ENCODE data around the gene MMP23B. TPM values are rescaled to one million over a fixed set of nuclear protein-coding genes. Genes with fewer than 3 reads are reported as not detected.
"Not testable (repeated sequence)": the region's sequence is repeated elsewhere in the genome, so short reads cannot be mapped to it uniquely, and the experiment has no call there.

MMP23B gene
- 10 to 100 TPM; 15.0 to 36.3 (median 35.3) TPM for polyA plus RNA-seq (ENCODE audit: insufficient read length in 3 of 3)
- long read RNA-seq, donor 1, transcript MMP23B-201 (8 exons, 1,326 nt): major isoform, 7 of 12 reads
- long read RNA-seq, donor 1, partial matches to known transcripts: 0 of 12 reads
- long read RNA-seq, donor 1, other reads (novel, unspliced or antisense): 0 of 12 reads
- long read RNA-seq, donor 2, transcript MMP23B-201 (8 exons, 1,326 nt): major isoform, 11 of 13 reads
- long read RNA-seq, donor 2, partial matches to known transcripts: 0 of 13 reads
- long read RNA-seq, donor 2, other reads (novel, unspliced or antisense): 0 of 13 reads
- long read RNA-seq, donor 3, transcript MMP23B-201 (8 exons, 1,326 nt): major isoform, 19 of 27 reads
- long read RNA-seq, donor 3, partial matches to known transcripts: 0 of 27 reads
- long read RNA-seq, donor 3, other reads (novel, unspliced or antisense): 0 of 27 reads
- long read RNA-seq, donor 4, transcript MMP23B-202 (7 exons, 1,309 nt): minor isoform, 5 of 15 reads
- long read RNA-seq, donor 4, transcript MMP23B-201 (8 exons, 1,326 nt): major isoform, 10 of 15 reads
- long read RNA-seq, donor 4, partial matches to known transcripts: 0 of 15 reads
- long read RNA-seq, donor 4, other reads (novel, unspliced or antisense): 0 of 15 reads
- long read RNA-seq, donor 5: 0 reads
- long read RNA-seq, donor 6, transcript MMP23B-201 (8 exons, 1,326 nt): major isoform, 11 of 19 reads
- long read RNA-seq, donor 6, transcript MMP23B-202 (7 exons, 1,309 nt): minor isoform, 6 of 19 reads
- long read RNA-seq, donor 6, partial matches to known transcripts: 0 of 19 reads
- long read RNA-seq, donor 6, other reads (novel, unspliced or antisense): 0 of 19 reads
- long read RNA-seq, donor 7, transcript MMP23B-201 (8 exons, 1,326 nt): major isoform, 10 of 16 reads
- long read RNA-seq, donor 7, partial matches to known transcripts: 0 of 16 reads
- long read RNA-seq, donor 7, other reads (novel, unspliced or antisense): 0 of 16 reads
- long read RNA-seq, donor 8, transcript MMP23B-201 (8 exons, 1,326 nt): major isoform, 18 of 168 reads
- long read RNA-seq, donor 8, transcript MMP23B-202 (7 exons, 1,309 nt): minor isoform, 5 of 168 reads
- long read RNA-seq, donor 8, partial matches to known transcripts: 142 of 168 reads
- long read RNA-seq, donor 8, other reads (novel, unspliced or antisense): 0 of 168 reads
- long read RNA-seq, donor 9, transcript MMP23B-201 (8 exons, 1,326 nt): major isoform, 10 of 16 reads
- long read RNA-seq, donor 9, partial matches to known transcripts: 0 of 16 reads
- long read RNA-seq, donor 9, other reads (novel, unspliced or antisense): 0 of 16 reads
- long read RNA-seq, donor 10, transcript MMP23B-201 (8 exons, 1,326 nt): major isoform, 6 of 8 reads
- long read RNA-seq, donor 10, partial matches to known transcripts: 0 of 8 reads
- long read RNA-seq, donor 10, other reads (novel, unspliced or antisense): 0 of 8 reads
- long read RNA-seq, donor 11, transcript MMP23B-201 (8 exons, 1,326 nt): major isoform, 10 of 56 reads
- long read RNA-seq, donor 11, partial matches to known transcripts: 44 of 56 reads
- long read RNA-seq, donor 11, other reads (novel, unspliced or antisense): 0 of 56 reads
- long read RNA-seq, donor 12, transcript MMP23B-201 (8 exons, 1,326 nt): major isoform, 5 of 9 reads
- long read RNA-seq, donor 12, partial matches to known transcripts: 0 of 9 reads
- long read RNA-seq, donor 12, other reads (novel, unspliced or antisense): 0 of 9 reads
- long read RNA-seq, donor 13, transcript MMP23B-201 (8 exons, 1,326 nt): major isoform, 22 of 35 reads
- long read RNA-seq, donor 13, transcript MMP23B-202 (7 exons, 1,309 nt): minor isoform, 8 of 35 reads
- long read RNA-seq, donor 13, partial matches to known transcripts: 0 of 35 reads
- long read RNA-seq, donor 13, other reads (novel, unspliced or antisense): 0 of 35 reads
- long read RNA-seq, donor 14, transcript MMP23B-201 (8 exons, 1,326 nt): major isoform, 16 of 23 reads
- long read RNA-seq, donor 14, partial matches to known transcripts: 0 of 23 reads
- long read RNA-seq, donor 14, other reads (novel, unspliced or antisense): 5 of 23 reads
- long read RNA-seq, donor 15, transcript MMP23B-201 (8 exons, 1,326 nt): major isoform, 7 of 10 reads
- long read RNA-seq, donor 15, partial matches to known transcripts: 0 of 10 reads
- long read RNA-seq, donor 15, other reads (novel, unspliced or antisense): 0 of 10 reads
- long read RNA-seq, donor 16, transcript MMP23B-202 (7 exons, 1,309 nt): minor isoform, 9 of 47 reads
- long read RNA-seq, donor 16, transcript MMP23B-201 (8 exons, 1,326 nt): major isoform, 33 of 47 reads
- long read RNA-seq, donor 16, partial matches to known transcripts: 0 of 47 reads
- long read RNA-seq, donor 16, other reads (novel, unspliced or antisense): 0 of 47 reads

DNA sequence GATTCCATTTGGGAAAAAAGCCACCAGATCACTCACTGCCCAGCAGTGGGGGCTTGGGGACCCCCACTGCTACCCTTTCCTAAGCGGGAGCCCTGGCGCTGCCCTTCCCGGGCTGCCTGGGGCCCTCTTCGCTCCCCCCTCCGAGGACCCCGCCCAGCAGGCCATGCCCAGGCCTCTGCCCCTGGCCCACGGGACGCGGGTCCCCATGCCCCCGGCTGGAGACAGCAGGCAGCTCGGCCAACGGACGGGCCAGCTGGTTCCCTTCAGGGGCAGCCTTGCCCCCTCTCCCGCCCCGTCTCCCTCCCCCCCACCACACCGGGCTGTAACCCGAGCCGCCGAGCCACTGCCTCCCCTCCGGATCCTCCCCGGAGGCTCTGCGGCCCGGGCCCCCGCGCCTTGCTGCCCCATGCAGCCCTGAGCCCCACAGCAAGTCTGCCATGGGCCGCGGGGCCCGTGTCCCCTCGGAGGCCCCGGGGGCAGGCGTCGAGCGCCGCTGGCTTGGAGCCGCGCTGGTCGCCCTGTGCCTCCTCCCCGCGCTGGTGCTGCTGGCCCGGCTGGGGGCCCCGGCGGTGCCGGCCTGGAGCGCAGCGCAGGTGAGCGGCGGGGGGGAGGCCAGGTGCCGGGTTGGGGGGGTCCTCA, at the start of gene MMP23B:
TSS of gene MMP23B (plus strand) at position 392 of the 639 bp plus-strand sequence. CDS start at position 438, 46 bp downstream.
- DNase-seq (ENCODE audit: extremely low read depth in 1 of 11, low read depth in 9 of 11, low spot score in 4 of 11): peak in 6 of 11 donors; percentile 32 to 67 (median 64)

DNA sequence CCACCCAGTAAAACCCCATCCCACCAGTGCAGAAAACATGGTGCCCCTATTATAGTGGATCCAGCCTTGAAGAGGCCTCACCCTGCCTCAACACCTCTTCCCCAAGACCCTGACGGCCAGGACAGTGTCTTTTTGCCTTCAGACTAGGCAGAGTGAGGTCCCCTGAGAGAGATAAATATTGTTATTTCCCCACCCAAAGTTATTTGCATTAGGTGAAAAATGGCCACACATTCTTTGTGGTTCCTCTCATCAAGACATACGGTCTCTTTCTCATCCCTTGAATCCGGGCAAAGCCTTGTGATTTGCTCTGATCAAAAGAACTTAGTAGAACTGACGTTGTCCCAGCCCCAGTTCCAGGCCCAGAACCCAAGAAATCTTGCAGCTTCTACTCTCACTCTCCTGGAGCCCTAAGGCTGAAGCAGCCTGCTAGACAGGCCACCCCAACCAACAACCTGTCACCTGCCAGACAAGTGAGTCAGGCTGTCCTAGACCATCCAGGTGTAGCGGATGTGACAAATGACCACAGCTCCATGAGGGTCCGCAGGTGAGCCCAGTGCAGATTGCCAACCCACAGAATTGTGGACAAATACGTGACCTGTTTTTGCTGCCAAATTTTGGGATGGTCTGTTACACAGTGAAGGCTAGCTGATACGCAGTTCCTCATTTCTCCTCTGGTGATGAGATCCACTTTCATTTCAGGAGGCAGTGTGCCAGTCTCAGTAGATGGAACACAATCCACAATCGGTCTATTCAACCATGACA, 49.2 kb upstream of the MMP23B start:
- no peak for DNase-seq (ENCODE audit: extremely low read depth in 1 of 11, low read depth in 9 of 11, low spot score in 4 of 11)

- no peak for DNase-seq (ENCODE audit: extremely low read depth in 1 of 11, low read depth in 9 of 11, low spot score in 4 of 11)
Measured at GRCh38 chr1:1583347-1584010, 48.5 kb upstream of the MMP23B start.

GRCh38 chr1:1591452-1591851, 40.5 kb upstream of the MMP23B start:
- DNase-seq (ENCODE audit: extremely low read depth in 1 of 11, low read depth in 9 of 11, low spot score in 4 of 11): no peak

DNA sequence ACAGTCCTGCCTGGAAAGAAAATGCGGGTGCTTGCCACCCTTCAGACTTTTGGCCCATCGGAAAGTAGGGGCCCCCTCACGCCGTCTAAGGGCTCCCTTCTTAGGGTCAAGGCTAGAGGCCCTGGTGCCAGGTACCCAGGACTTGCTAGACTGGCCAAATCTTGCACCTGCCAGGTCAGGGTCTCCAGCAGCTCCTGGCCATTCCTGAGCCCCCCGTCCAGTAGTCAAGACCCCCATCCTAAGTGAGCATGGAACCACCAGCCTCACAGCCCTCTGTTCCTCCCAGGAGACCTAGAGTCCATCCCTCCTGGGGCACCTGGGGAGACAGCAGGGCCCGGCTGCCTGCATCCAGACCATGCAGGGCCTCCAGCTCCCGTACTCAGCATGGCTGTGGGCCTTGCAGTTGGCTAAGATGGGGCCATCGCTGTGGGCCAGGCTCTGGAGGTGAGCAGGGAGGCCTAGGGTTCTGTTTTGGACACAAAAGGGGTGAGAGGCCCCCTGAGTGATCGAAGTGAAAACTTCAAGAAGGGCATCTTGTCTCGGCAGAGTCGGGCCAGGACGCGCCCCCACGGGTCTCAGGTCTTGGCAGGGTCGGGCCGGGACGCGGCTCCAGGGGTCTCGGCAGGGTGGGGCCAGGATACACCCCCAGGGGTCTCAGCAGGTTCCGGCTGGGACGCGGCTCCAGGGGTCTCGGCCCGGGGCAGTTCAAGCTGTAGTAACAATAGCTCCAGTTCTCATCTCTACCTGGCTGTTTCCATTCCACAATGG, 38.0 kb upstream of the MMP23B start:
- no peak for DNase-seq (ENCODE audit: extremely low read depth in 1 of 11, low read depth in 9 of 11, low spot score in 4 of 11)

- no peak for DNase-seq (ENCODE audit: extremely low read depth in 1 of 11, low read depth in 9 of 11, low spot score in 4 of 11)
Measured at GRCh38 chr1:1594602-1595260, 37.2 kb upstream of the MMP23B start.

GRCh38 chr1:1595341-1595740, 36.6 kb upstream of the MMP23B start:
- not testable (repeated sequence) for DNase-seq (ENCODE audit: extremely low read depth in 1 of 11, low read depth in 9 of 11, low spot score in 4 of 11)

DNA sequence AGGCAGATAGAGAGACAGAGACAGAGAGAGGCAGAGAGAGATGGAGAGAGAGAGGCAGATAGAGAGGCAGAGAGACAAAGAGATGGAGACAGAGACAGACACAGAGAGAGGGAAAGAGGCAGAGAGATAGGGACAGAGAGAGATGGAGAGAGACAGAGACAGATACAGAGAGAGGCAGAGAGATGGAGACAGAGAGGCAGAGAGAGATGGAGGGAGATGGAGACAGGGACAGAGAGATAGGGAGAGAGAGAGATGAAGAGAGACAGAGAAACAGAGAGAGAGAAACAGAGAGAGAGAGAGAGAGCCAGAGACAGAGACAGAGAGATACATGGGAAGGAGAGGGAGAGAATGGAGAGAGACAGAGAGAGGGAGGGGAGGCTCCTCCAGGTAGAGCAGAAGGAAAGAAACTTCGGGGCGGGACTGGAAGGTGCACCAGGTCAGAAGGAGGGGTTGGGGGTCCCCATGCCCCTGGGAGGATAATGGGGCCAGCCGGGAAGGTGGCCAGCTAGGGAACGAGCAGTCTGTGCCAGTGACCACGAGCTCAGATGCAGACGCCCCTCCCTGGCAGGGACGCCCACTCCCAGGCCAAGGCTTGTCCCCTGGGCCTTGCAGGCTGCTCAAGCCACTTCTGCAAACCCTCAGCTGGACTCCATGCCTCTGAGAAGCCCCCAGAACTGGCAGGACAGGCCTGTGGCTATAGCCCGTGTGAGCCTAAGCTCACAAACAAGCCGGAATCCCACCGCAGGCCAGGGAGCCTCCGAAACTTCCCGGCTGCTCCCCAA, 35.3 kb upstream of the MMP23B start:
- DNase-seq (ENCODE audit: extremely low read depth in 1 of 11, low read depth in 9 of 11, low spot score in 4 of 11): no peak

- no peak for DNase-seq (ENCODE audit: extremely low read depth in 1 of 11, low read depth in 9 of 11, low spot score in 4 of 11)
Measured at GRCh38 chr1:1597275-1597930, 34.6 kb upstream of the MMP23B start.

DNA sequence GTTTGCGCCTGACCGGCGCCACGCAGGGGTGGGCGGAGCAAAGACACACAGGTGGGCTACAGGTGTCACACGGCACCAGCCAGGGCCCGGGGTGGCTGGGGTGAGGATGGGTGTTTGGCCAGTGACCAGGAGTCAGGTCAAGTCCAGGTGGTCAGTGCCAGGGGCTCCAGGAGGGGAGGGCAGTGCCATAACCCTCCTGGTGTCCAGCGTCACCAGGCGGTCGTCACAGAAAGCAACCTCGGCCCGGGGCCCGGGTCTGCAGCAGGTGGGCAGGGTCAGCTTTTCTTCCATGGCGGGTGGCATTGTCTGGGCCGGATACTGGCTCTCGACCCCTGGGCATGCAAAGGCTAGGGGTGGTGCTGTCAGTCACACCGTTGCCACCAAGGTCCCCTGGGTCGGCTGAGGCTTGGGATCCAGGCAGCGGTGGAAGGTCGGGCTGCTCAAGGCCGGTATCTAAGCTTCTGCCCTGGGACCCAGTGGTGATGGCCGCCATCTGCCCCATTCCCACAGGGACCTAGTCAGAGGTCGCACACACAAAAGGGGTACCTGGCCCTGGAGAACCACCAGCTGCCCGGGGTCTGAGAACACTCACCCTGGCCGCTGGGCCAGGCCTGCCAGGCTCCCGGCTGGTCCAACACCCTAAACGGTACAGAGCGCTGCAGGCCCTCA, 33.8 kb upstream of the MMP23B start:
- DNase-seq (ENCODE audit: extremely low read depth in 1 of 11, low read depth in 9 of 11, low spot score in 4 of 11): no peak

DNA sequence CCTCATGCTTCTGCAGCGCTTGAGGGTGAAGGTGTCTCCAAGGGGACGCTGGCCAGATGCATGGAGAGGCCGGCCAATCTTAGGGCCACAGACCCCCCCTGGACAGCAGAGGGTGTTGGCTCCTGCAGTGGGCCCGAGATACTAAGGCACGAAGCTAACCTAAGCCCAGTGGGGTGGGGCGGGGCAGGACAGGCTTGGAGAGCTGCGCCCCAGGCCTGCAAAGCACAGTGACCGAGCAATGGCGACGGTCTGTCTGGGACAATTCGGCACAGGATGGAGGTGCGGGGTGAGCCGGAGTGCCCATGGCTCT, 33.3 kb upstream of the MMP23B start:
- DNase-seq (ENCODE audit: extremely low read depth in 1 of 11, low read depth in 9 of 11, low spot score in 4 of 11): no peak
